ENCODE data around the gene PDZRN4.
A peak's percentile ranks its signal among the peaks of the same experiment; 100 is the strongest.
"Not testable (repeated sequence)": the region's sequence is repeated elsewhere in the genome, so short reads cannot be mapped to it uniquely, and the experiment has no call there.

Gene PDZRN4

GRCh38 chr12:41188841-41189394, 798 bp downstream of the PDZRN4 start:
- Histone ChIP-seq H3K27me3 (ENCODE audit: control insufficient read depth in 1 of 2, insufficient read depth in 2 of 2, low read length in 2 of 2) (peaks cover 0 to 5% of the 10 kb centered on the region in 2 donors), H3K9me3 (ENCODE audit: control insufficient read depth in 2 of 2, low read length in 2 of 2) (no peaks in the 10 kb centered on the region), H3K36me3 (ENCODE audit: control insufficient read depth in 2 of 2, insufficient read depth in 2 of 2, low read length in 2 of 2) (no peaks in the 10 kb centered on the region), H3K27ac (ENCODE audit: low read length) (peak overlapping the region; percentile 96), H3K4me3 (ENCODE audit: low read length in 2 of 2) (peak overlapping the region; percentile 61 to 86), H3K9ac (ENCODE audit: low read length in 2 of 2) (peak overlapping the region; percentile 73 to 84), H3K4me1 (ENCODE audit: control insufficient read depth, insufficient read depth, low read length) (no peaks in the 10 kb centered on the region)

GRCh38 chr12:41189395-41190251, 1.5 kb downstream of the PDZRN4 start:
- Histone ChIP-seq H3K27ac (ENCODE audit: low read length) (peak overlapping the region; percentile 96), H3K9me3 (ENCODE audit: control insufficient read depth in 2 of 2, low read length in 2 of 2) (no peaks in the 10 kb centered on the region), H3K4me1 (ENCODE audit: control insufficient read depth, insufficient read depth, low read length) (no peaks in the 10 kb centered on the region), H3K4me3 (ENCODE audit: low read length in 2 of 2) (peak overlapping the region; percentile 61 to 86), H3K9ac (ENCODE audit: low read length in 2 of 2) (peak overlapping the region; percentile 73 to 84), H3K27me3 (ENCODE audit: control insufficient read depth in 1 of 2, insufficient read depth in 2 of 2, low read length in 2 of 2) (peaks cover 0 to 5% of the 10 kb centered on the region in 2 donors), H3K36me3 (ENCODE audit: control insufficient read depth in 2 of 2, insufficient read depth in 2 of 2, low read length in 2 of 2) (peaks cover 0 to 4% of the 10 kb centered on the region in 2 donors)

GRCh38 chr12:41190338-41190737, 2.2 kb downstream of the PDZRN4 start:
- no peaks in the 10 kb centered on the region for H3K9me3 ChIP-seq (ENCODE audit: control insufficient read depth in 2 of 2, low read length in 2 of 2)
- H3K36me3 ChIP-seq (ENCODE audit: control insufficient read depth in 2 of 2, insufficient read depth in 2 of 2, low read length in 2 of 2) = peaks cover 0 to 4% of the 10 kb centered on the region in 2 donors
- peak overlapping the region; percentile 96 for H3K27ac ChIP-seq (ENCODE audit: low read length)
- H3K4me3 ChIP-seq (ENCODE audit: low read length in 2 of 2) = peak overlapping the region; percentile 61 to 86
- H3K27me3 ChIP-seq (ENCODE audit: control insufficient read depth in 1 of 2, insufficient read depth in 2 of 2, low read length in 2 of 2) = peaks cover 0 to 5% of the 10 kb centered on the region in 2 donors
- H3K9ac ChIP-seq (ENCODE audit: low read length in 2 of 2) = peak overlapping the region; percentile 73 to 84
- no peaks in the 10 kb centered on the region for H3K4me1 ChIP-seq (ENCODE audit: control insufficient read depth, insufficient read depth, low read length)

- H3K4me3 ChIP-seq (ENCODE audit: low read length in 2 of 2); H3K27ac ChIP-seq (ENCODE audit: low read length); H3K9me3 ChIP-seq (ENCODE audit: control insufficient read depth in 2 of 2, low read length in 2 of 2); H3K36me3 ChIP-seq (ENCODE audit: control insufficient read depth in 2 of 2, insufficient read depth in 2 of 2, low read length in 2 of 2); H3K9ac ChIP-seq (ENCODE audit: low read length in 2 of 2); H3K27me3 ChIP-seq (ENCODE audit: control insufficient read depth in 1 of 2, insufficient read depth in 2 of 2, low read length in 2 of 2); H3K4me1 ChIP-seq (ENCODE audit: control insufficient read depth, insufficient read depth, low read length): not testable (repeated sequence)
Measured at GRCh38 chr12:41191549-41191948, 3.4 kb downstream of the PDZRN4 start.

- peaks cover 0 to 5% of the 10 kb centered on the region in 2 donors for H3K27me3 ChIP-seq (ENCODE audit: control insufficient read depth in 1 of 2, insufficient read depth in 2 of 2, low read length in 2 of 2)
- H3K4me1 ChIP-seq (ENCODE audit: control insufficient read depth, insufficient read depth, low read length) = peaks cover 3% of the 10 kb centered on the region
- no peak overlapping the region for H3K4me3 ChIP-seq (ENCODE audit: low read length in 2 of 2)
- peaks cover 0 to 4% of the 10 kb centered on the region in 2 donors for H3K36me3 ChIP-seq (ENCODE audit: control insufficient read depth in 2 of 2, insufficient read depth in 2 of 2, low read length in 2 of 2)
- H3K27ac ChIP-seq (ENCODE audit: low read length) = no peak overlapping the region
- no peak overlapping the region for H3K9ac ChIP-seq (ENCODE audit: low read length in 2 of 2)
- H3K9me3 ChIP-seq (ENCODE audit: control insufficient read depth in 2 of 2, low read length in 2 of 2) = no peaks in the 10 kb centered on the region
Measured at GRCh38 chr12:41193311-41193710, 5.2 kb downstream of the PDZRN4 start.

GRCh38 chr12:41202051-41202450, 13.9 kb downstream of the PDZRN4 start:
- no peaks in the 10 kb centered on the region for H3K9me3 ChIP-seq (ENCODE audit: control insufficient read depth in 2 of 2, low read length in 2 of 2)
- no peak overlapping the region for H3K4me3 ChIP-seq (ENCODE audit: low read length in 2 of 2)
- no peak overlapping the region for H3K27ac ChIP-seq (ENCODE audit: low read length)
- H3K4me1 ChIP-seq (ENCODE audit: control insufficient read depth, insufficient read depth, low read length) = peaks cover 7% of the 10 kb centered on the region
- no peaks in the 10 kb centered on the region for H3K27me3 ChIP-seq (ENCODE audit: control insufficient read depth in 1 of 2, insufficient read depth in 2 of 2, low read length in 2 of 2)
- no peaks in the 10 kb centered on the region for H3K36me3 ChIP-seq (ENCODE audit: control insufficient read depth in 2 of 2, insufficient read depth in 2 of 2, low read length in 2 of 2)
- H3K9ac ChIP-seq (ENCODE audit: low read length in 2 of 2) = no peak overlapping the region

- Histone ChIP-seq H3K4me3 (ENCODE audit: low read length in 2 of 2) (peak overlapping the region; percentile 43 to 59), H3K27ac (ENCODE audit: low read length) (peak overlapping the region; percentile 56), H3K27me3 (ENCODE audit: control insufficient read depth in 1 of 2, insufficient read depth in 2 of 2, low read length in 2 of 2) (no peaks in the 10 kb centered on the region), H3K9me3 (ENCODE audit: control insufficient read depth in 2 of 2, low read length in 2 of 2) (no peaks in the 10 kb centered on the region), H3K36me3 (ENCODE audit: control insufficient read depth in 2 of 2, insufficient read depth in 2 of 2, low read length in 2 of 2) (no peaks in the 10 kb centered on the region), H3K4me1 (ENCODE audit: control insufficient read depth, insufficient read depth, low read length) (no peaks in the 10 kb centered on the region), H3K9ac (ENCODE audit: low read length in 2 of 2) (peak overlapping the region; percentile 21 to 43)
Measured at GRCh38 chr12:41205070-41205709, 17.1 kb downstream of the PDZRN4 start.

- H3K9ac ChIP-seq (ENCODE audit: low read length in 2 of 2) = no peak overlapping the region
- H3K27me3 ChIP-seq (ENCODE audit: control insufficient read depth in 1 of 2, insufficient read depth in 2 of 2, low read length in 2 of 2) = no peaks in the 10 kb centered on the region
- no peaks in the 10 kb centered on the region for H3K4me1 ChIP-seq (ENCODE audit: control insufficient read depth, insufficient read depth, low read length)
- H3K9me3 ChIP-seq (ENCODE audit: control insufficient read depth in 2 of 2, low read length in 2 of 2) = no peaks in the 10 kb centered on the region
- no peaks in the 10 kb centered on the region for H3K36me3 ChIP-seq (ENCODE audit: control insufficient read depth in 2 of 2, insufficient read depth in 2 of 2, low read length in 2 of 2)
- H3K4me3 ChIP-seq (ENCODE audit: low read length in 2 of 2) = peak overlapping the region in 1 of 2 donors; percentile 43
- no peak overlapping the region for H3K27ac ChIP-seq (ENCODE audit: low read length)
Measured at GRCh38 chr12:41206298-41206697, 18.2 kb downstream of the PDZRN4 start.

- H3K9ac ChIP-seq (ENCODE audit: low read length in 2 of 2) = no peak overlapping the region
- no peak overlapping the region for H3K4me3 ChIP-seq (ENCODE audit: low read length in 2 of 2)
- peaks cover 12% of the 10 kb centered on the region for H3K4me1 ChIP-seq (ENCODE audit: control insufficient read depth, insufficient read depth, low read length)
- H3K27me3 ChIP-seq (ENCODE audit: control insufficient read depth in 1 of 2, insufficient read depth in 2 of 2, low read length in 2 of 2) = no peaks in the 10 kb centered on the region
- H3K9me3 ChIP-seq (ENCODE audit: control insufficient read depth in 2 of 2, low read length in 2 of 2) = no peaks in the 10 kb centered on the region
- H3K27ac ChIP-seq (ENCODE audit: low read length) = no peak overlapping the region
- H3K36me3 ChIP-seq (ENCODE audit: control insufficient read depth in 2 of 2, insufficient read depth in 2 of 2, low read length in 2 of 2) = no peaks in the 10 kb centered on the region
Measured at GRCh38 chr12:41211448-41211847, 23.3 kb downstream of the PDZRN4 start.

- peak overlapping the region in 1 of 2 donors; percentile 50 for H3K4me3 ChIP-seq (ENCODE audit: low read length in 2 of 2)
- H3K27ac ChIP-seq (ENCODE audit: low read length) = no peak overlapping the region
Measured at GRCh38 chr12:41212625-41213024, 24.5 kb downstream of the PDZRN4 start.

More at GRCh38 chr12:41212625-41213024, 24.5 kb downstream of the PDZRN4 start:
- no peak overlapping the region for H3K9ac ChIP-seq (ENCODE audit: low read length in 2 of 2)
- no peaks in the 10 kb centered on the region for H3K36me3 ChIP-seq (ENCODE audit: control insufficient read depth in 2 of 2, insufficient read depth in 2 of 2, low read length in 2 of 2)
- no peaks in the 10 kb centered on the region for H3K9me3 ChIP-seq (ENCODE audit: control insufficient read depth in 2 of 2, low read length in 2 of 2)
- H3K27me3 ChIP-seq (ENCODE audit: control insufficient read depth in 1 of 2, insufficient read depth in 2 of 2, low read length in 2 of 2) = no peaks in the 10 kb centered on the region
- peaks cover 19% of the 10 kb centered on the region for H3K4me1 ChIP-seq (ENCODE audit: control insufficient read depth, insufficient read depth, low read length)

All from stomach smooth muscle (tissue), 2 donors.